Central memory CD8-positive, alpha-beta T cell (primary cell): ENCODE measurements around the gene KCNIP3.

Source experiments
- ATAC-seq: fragments of 150-1000 bp; cut with Tn5 transposase; replicated peaks from 2 replicates; pipeline ENCODE4 v1.10.0; 2022; ENCODE audit warnings: mild to moderate bottlenecking, moderate FRiP score, moderate number of reproducible peaks; ENCODE audit not compliant: poor library complexity, severe bottlenecking; ENCODE audit errors: extremely low read depth
- DNase-seq, 2 donors: peaks; one replicate each; pipeline ENCODE4 v3.0.0; 2021; ENCODE audit warnings: low spot score in 2 of 2
- H3K27ac Mint-ChIP-seq: one replicate; pipeline ENCODE4 v1.8.0; 2022; ENCODE audit warnings: low read depth, mild to moderate bottlenecking, moderate library complexity, mixed read lengths
- H3K27me3 Mint-ChIP-seq: one replicate; pipeline ENCODE4 v1.8.0; 2022; ENCODE audit warnings: mixed read lengths
- H3K36me3 Mint-ChIP-seq: one replicate; pipeline ENCODE4 v1.8.0; 2022; ENCODE audit warnings: mild to moderate bottlenecking, moderate library complexity, mixed read lengths; ENCODE audit not compliant: insufficient read depth
- H3K4me1 Mint-ChIP-seq: one replicate; pipeline ENCODE4 v1.8.0; 2022; ENCODE audit warnings: mixed read lengths
- H3K4me3 Mint-ChIP-seq: one replicate; pipeline ENCODE4 v1.8.0; 2022; ENCODE audit warnings: mild to moderate bottlenecking, moderate library complexity, mixed read lengths
- H3K9me3 Mint-ChIP-seq: one replicate; pipeline ENCODE4 v1.8.0; 2022; ENCODE audit warnings: mixed read lengths

KCNIP3 gene

GRCh38 chr2:95320986-95321767 lies 24.0 kb downstream of the KCNIP3 start:
- no peaks in the 10 kb centered on the region for H3K36me3 Mint-ChIP-seq
- DNase-seq, result no peak
- no peak overlapping the region for H3K27ac Mint-ChIP-seq
- H3K4me3 Mint-ChIP-seq, result no peak overlapping the region
- H3K4me1 Mint-ChIP-seq, result no peaks in the 10 kb centered on the region
- H3K27me3 Mint-ChIP-seq, result peaks cover 17% of the 10 kb centered on the region
- no peak for ATAC-seq
- H3K9me3 Mint-ChIP-seq, result no peaks in the 10 kb centered on the region

GRCh38 chr2:95323347-95324155 lies 26.4 kb downstream of the KCNIP3 start:
- DNase-seq, result no peak
- Mint-ChIP-seq H3K27ac (no peak overlapping the region), H3K4me1 (no peaks in the 10 kb centered on the region), H3K27me3 (peaks cover 6% of the 10 kb centered on the region), H3K4me3 (no peak overlapping the region), H3K36me3 (no peaks in the 10 kb centered on the region), H3K9me3 (no peaks in the 10 kb centered on the region)
- ATAC-seq, result no peak

- Mint-ChIP-seq H3K36me3 (no peaks in the 10 kb centered on the region), H3K9me3 (no peaks in the 10 kb centered on the region), H3K27ac (no peak overlapping the region), H3K27me3 (no peaks in the 10 kb centered on the region), H3K4me1 (no peaks in the 10 kb centered on the region), H3K4me3 (no peak overlapping the region)
- no peak for DNase-seq
- ATAC-seq, result no peak
Observed at GRCh38 chr2:95325026-95325425, 27.9 kb downstream of the KCNIP3 start.

- Mint-ChIP-seq H3K27ac (no peak overlapping the region), H3K36me3 (peaks cover under 1% of the 10 kb centered on the region), H3K9me3 (no peaks in the 10 kb centered on the region), H3K4me1 (no peaks in the 10 kb centered on the region), H3K4me3 (no peak overlapping the region), H3K27me3 (no peaks in the 10 kb centered on the region)
- no peak for ATAC-seq
- DNase-seq, result no peak
Observed at GRCh38 chr2:95325590-95326432, 28.7 kb downstream of the KCNIP3 start.

GRCh38 chr2:95326433-95327140 lies 29.4 kb downstream of the KCNIP3 start:
- H3K9me3 Mint-ChIP-seq, result no peaks in the 10 kb centered on the region
- H3K27me3 Mint-ChIP-seq, result no peaks in the 10 kb centered on the region
- ATAC-seq (no peak), DNase-seq (no peak)
- H3K4me3 Mint-ChIP-seq, result no peak overlapping the region
- no peak overlapping the region for H3K27ac Mint-ChIP-seq
- no peaks in the 10 kb centered on the region for H3K4me1 Mint-ChIP-seq
- H3K36me3 Mint-ChIP-seq, result peaks cover 2% of the 10 kb centered on the region

- Mint-ChIP-seq H3K27me3 (no peaks in the 10 kb centered on the region), H3K4me3 (no peak overlapping the region), H3K9me3 (no peaks in the 10 kb centered on the region), H3K36me3 (peaks cover 2% of the 10 kb centered on the region), H3K27ac (no peak overlapping the region), H3K4me1 (no peaks in the 10 kb centered on the region)
- no peak for ATAC-seq
- DNase-seq, result no peak
Observed at GRCh38 chr2:95327861-95328260, 30.7 kb downstream of the KCNIP3 start.

- H3K36me3 Mint-ChIP-seq, result peaks cover 2% of the 10 kb centered on the region
- DNase-seq (no peak), ATAC-seq (no peak)
- no peaks in the 10 kb centered on the region for H3K4me1 Mint-ChIP-seq
- H3K9me3 Mint-ChIP-seq, result no peaks in the 10 kb centered on the region
- H3K27ac Mint-ChIP-seq, result no peak overlapping the region
- no peaks in the 10 kb centered on the region for H3K27me3 Mint-ChIP-seq
- no peak overlapping the region for H3K4me3 Mint-ChIP-seq
Observed at GRCh38 chr2:95328358-95329125, 31.4 kb downstream of the KCNIP3 start.

GRCh38 chr2:95329401-95329800 lies 32.3 kb downstream of the KCNIP3 start:
- H3K36me3 Mint-ChIP-seq, result peaks cover 2% of the 10 kb centered on the region
- ATAC-seq, result no peak
- no peak overlapping the region for H3K4me3 Mint-ChIP-seq
- H3K27ac Mint-ChIP-seq, result no peak overlapping the region
- no peaks in the 10 kb centered on the region for H3K9me3 Mint-ChIP-seq
- H3K4me1 Mint-ChIP-seq, result no peaks in the 10 kb centered on the region
- H3K27me3 Mint-ChIP-seq, result no peaks in the 10 kb centered on the region
- DNase-seq, result no peak

- no peak overlapping the region for H3K27ac Mint-ChIP-seq
- DNase-seq, result no peak
Observed at GRCh38 chr2:95329891-95330793, 33.0 kb downstream of the KCNIP3 start.

GRCh38 chr2:95330794-95331338 lies 33.7 kb downstream of the KCNIP3 start:
- H3K4me3 Mint-ChIP-seq, result no peak overlapping the region
- ATAC-seq (no peak), DNase-seq (no peak)
- no peaks in the 10 kb centered on the region for H3K9me3 Mint-ChIP-seq
- no peaks in the 10 kb centered on the region for H3K27me3 Mint-ChIP-seq
- peaks cover 2% of the 10 kb centered on the region for H3K36me3 Mint-ChIP-seq
- H3K27ac Mint-ChIP-seq, result no peak overlapping the region
- no peaks in the 10 kb centered on the region for H3K4me1 Mint-ChIP-seq

More at GRCh38 chr2:95329891-95330793, 33.0 kb downstream of the KCNIP3 start:
- Mint-ChIP-seq H3K9me3 (no peaks in the 10 kb centered on the region), H3K36me3 (peaks cover 2% of the 10 kb centered on the region), H3K4me3 (no peak overlapping the region), H3K27me3 (no peaks in the 10 kb centered on the region), H3K4me1 (no peaks in the 10 kb centered on the region)
- no peak for ATAC-seq

GRCh38 chr2:95331606-95332005 lies 34.5 kb downstream of the KCNIP3 start:
- Mint-ChIP-seq H3K27me3 (no peaks in the 10 kb centered on the region), H3K36me3 (peaks cover 2% of the 10 kb centered on the region), H3K27ac (no peak overlapping the region), H3K4me1 (no peaks in the 10 kb centered on the region), H3K4me3 (no peak overlapping the region), H3K9me3 (no peaks in the 10 kb centered on the region)
- no peak for ATAC-seq
- no peak for DNase-seq
